GOT3 (cell line): ENCODE results near the gene CSHL1.
"Not testable (repeated sequence)": the region's sequence is repeated elsewhere in the genome, so short reads cannot be mapped to it uniquely, and the experiment has no call there.

Experiments used
- DNase-seq: peaks from one replicate; lab custom pipeline; 2025; ENCODE audit warnings: mixed read lengths; lab: John Stamatoyannopoulos, UW

CSHL1 gene

GRCh38 chr17:63939884-63940283 lies 28.8 kb upstream of the CSHL1 start:
- no peak for DNase-seq

GRCh38 chr17:63939401-63939800 lies 28.3 kb upstream of the CSHL1 start:
- DNase-seq = no peak

- DNase-seq = no peak
Measured at GRCh38 chr17:63937920-63938319, 26.9 kb upstream of the CSHL1 start.

GRCh38 chr17:63937319-63937718 lies 26.3 kb upstream of the CSHL1 start:
- DNase-seq = no peak

- no peak for DNase-seq
Measured at GRCh38 chr17:63934183-63935112, 23.4 kb upstream of the CSHL1 start.

GRCh38 chr17:63933598-63933997 lies 22.5 kb upstream of the CSHL1 start:
- DNase-seq = no peak

GRCh38 chr17:63932721-63933120 lies 21.7 kb upstream of the CSHL1 start:
- DNase-seq = no peak

GRCh38 chr17:63931981-63932561 lies 21.0 kb upstream of the CSHL1 start, which contains the start of gene CD79B:
Gene CD79B (minus strand): TSS chr17:63932331. CDS start chr17:63932261, 70 bp downstream.
- DNase-seq = no peak

GRCh38 chr17:63930951-63931575 lies 20.0 kb upstream of the CSHL1 start:
- DNase-seq = no peak

GRCh38 chr17:63929860-63930766 lies 19.1 kb upstream of the CSHL1 start:
- no peak for DNase-seq

- DNase-seq = no peak
Measured at GRCh38 chr17:63928966-63929695, 18.1 kb upstream of the CSHL1 start.

- no peak for DNase-seq
Measured at GRCh38 chr17:63928172-63928666, 17.2 kb upstream of the CSHL1 start.

- DNase-seq = no peak
Measured at GRCh38 chr17:63927464-63928171, 16.6 kb upstream of the CSHL1 start.

GRCh38 chr17:63926164-63926563 lies 15.1 kb upstream of the CSHL1 start:
- no peak for DNase-seq

- no peak for DNase-seq
Measured at GRCh38 chr17:63925615-63926014, 14.6 kb upstream of the CSHL1 start.

- DNase-seq = not testable (repeated sequence)
Measured at GRCh38 chr17:63922402-63922801, 11.3 kb upstream of the CSHL1 start.

GRCh38 chr17:63920779-63921178 lies 9.7 kb upstream of the CSHL1 start:
- not testable (repeated sequence) for DNase-seq

GRCh38 chr17:63920050-63920449 lies 9.0 kb upstream of the CSHL1 start:
- not testable (repeated sequence) for DNase-seq

GRCh38 chr17:63919311-63919723 lies 8.3 kb upstream of the CSHL1 start:
- peak; percentile 20 for DNase-seq

GRCh38 chr17:63918789-63919305 lies 7.8 kb upstream of the CSHL1 start, which contains the start of gene GH1:
Gene GH1 (minus strand): TSS chr17:63918839. CDS start chr17:63918776, 63 bp downstream.
- not testable (repeated sequence) for DNase-seq
